ENCODE data around the gene ZNF124. TPM values are rescaled to one million over a fixed set of nuclear protein-coding genes. Genes with fewer than 3 reads are reported as not detected.
A peak's percentile ranks its signal among the peaks of the same experiment; 100 is the strongest.
"Not testable (repeated sequence)": the region's sequence is repeated elsewhere in the genome, so short reads cannot be mapped to it uniquely, and the experiment has no call there.

The ZNF124 gene
- total and polyA plus RNA-seq, 5 donors from 2014 or later, result 4.7 to 15.0 (median 7.4) TPM

- not testable (repeated sequence) for H3K27me3 ChIP-seq (ENCODE audit: control insufficient read depth, insufficient read depth, low read length); H3K36me3 ChIP-seq (ENCODE audit: control insufficient read depth, insufficient read depth, low read length); H3K4me3 ChIP-seq (ENCODE audit: low read depth, low read length); DNase-seq; H3K4me3 Mint-ChIP-seq; H3K9me3 ChIP-seq (ENCODE audit: control insufficient read depth in 2 of 2, low read length in 2 of 2); H3K27ac Mint-ChIP-seq; H3K27me3 Mint-ChIP-seq; H3K4me1 ChIP-seq (ENCODE audit: control insufficient read depth, insufficient read depth, low read length, poor library complexity, severe bottlenecking); H3K27ac ChIP-seq (ENCODE audit: insufficient read depth, low read length, poor library complexity, severe bottlenecking)
- H3K4me1 Mint-ChIP-seq, result peaks cover 10 to 30% (median 13%) of the 10 kb centered on the region in 4 donors
- peaks cover 11% of the 10 kb centered on the region for H3K36me3 Mint-ChIP-seq
- peak; percentile 52 to 55 for ATAC-seq (ENCODE audit: low read depth in 2 of 2)
- peaks cover 1 to 16% (median 8%) of the 10 kb centered on the region in 7 donors for H3K9me3 Mint-ChIP-seq
Measured at GRCh38 chr1:247171443-247171842, 377 bp downstream of the ZNF124 start.

DNA sequence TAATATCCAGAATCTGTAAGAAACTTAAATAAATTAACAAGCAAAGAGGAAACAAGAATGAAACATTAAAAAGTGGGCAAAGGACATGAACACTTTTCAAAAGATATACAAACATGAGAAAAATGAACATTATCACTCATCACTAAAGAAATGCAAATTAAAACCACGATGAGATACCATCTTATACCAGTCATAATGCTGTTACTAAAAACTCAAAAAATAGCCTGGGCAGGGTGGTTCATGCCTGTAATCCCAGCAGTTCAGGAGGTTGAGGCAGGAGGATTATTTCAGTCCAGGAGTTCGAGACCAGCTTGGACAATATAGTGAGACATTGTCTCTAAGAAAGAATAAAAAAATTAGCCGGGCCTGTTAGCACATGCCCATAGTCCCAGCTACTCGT lies 6.1 kb downstream of the ZNF124 start:
- Mint-ChIP-seq H3K27ac (no peak overlapping the region), H3K27me3 (no peaks in the 10 kb centered on the region), H3K36me3 (peaks cover 39% of the 10 kb centered on the region), H3K4me3 (no peak overlapping the region), H3K9me3 (peaks cover 1 to 62% (median 41%) of the 10 kb centered on the region in 7 donors), H3K4me1 (peaks cover 10 to 40% (median 18%) of the 10 kb centered on the region in 4 donors)
- peaks cover 3% of the 10 kb centered on the region for H3K36me3 ChIP-seq (ENCODE audit: control insufficient read depth, insufficient read depth, low read length)
- H3K9me3 ChIP-seq (ENCODE audit: control insufficient read depth in 2 of 2, low read length in 2 of 2), result peaks cover 58 to 64% of the 10 kb centered on the region in 2 experiments
- DNase-seq, result no peak
- H3K4me3 ChIP-seq (ENCODE audit: low read depth, low read length), result no peak overlapping the region
- no peaks in the 10 kb centered on the region for H3K4me1 ChIP-seq (ENCODE audit: control insufficient read depth, insufficient read depth, low read length, poor library complexity, severe bottlenecking)
- no peaks in the 10 kb centered on the region for H3K27me3 ChIP-seq (ENCODE audit: control insufficient read depth, insufficient read depth, low read length)
- no peak for ATAC-seq (ENCODE audit: low read depth in 2 of 2)
- no peak overlapping the region for H3K27ac ChIP-seq (ENCODE audit: insufficient read depth, low read length, poor library complexity, severe bottlenecking)

DNA sequence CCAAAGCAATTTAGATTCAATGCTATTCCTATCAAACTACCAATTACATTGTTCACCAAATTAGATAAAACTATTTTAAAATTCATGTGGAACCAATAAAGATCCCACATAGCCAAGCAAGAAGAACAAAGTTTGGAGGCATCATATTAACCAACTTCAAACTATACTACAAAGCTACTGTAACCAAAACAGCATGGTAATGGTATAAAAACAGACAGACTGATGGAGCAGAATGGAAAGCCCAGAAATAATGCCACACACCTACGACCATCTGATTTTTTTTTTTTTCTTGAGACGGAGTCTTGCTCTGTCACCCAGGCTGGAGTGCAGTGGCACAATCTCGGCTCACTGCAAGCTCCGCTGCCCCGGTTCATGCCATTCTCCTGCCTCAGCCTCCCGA lies 7.1 kb downstream of the ZNF124 start:
- Mint-ChIP-seq H3K4me1 (peaks cover 5 to 34% (median 17%) of the 10 kb centered on the region in 4 donors), H3K4me3 (peak overlapping the region in 1 of 4 donors; percentile 61), H3K9me3 (peaks cover 1 to 70% (median 47%) of the 10 kb centered on the region in 7 donors), H3K27ac (no peak overlapping the region), H3K36me3 (peaks cover 47% of the 10 kb centered on the region), H3K27me3 (no peaks in the 10 kb centered on the region)
- H3K4me3 ChIP-seq (ENCODE audit: low read depth, low read length), result no peak overlapping the region
- DNase-seq (no peak), ATAC-seq (ENCODE audit: low read depth in 2 of 2) (no peak)
- H3K9me3 ChIP-seq (ENCODE audit: control insufficient read depth in 2 of 2, low read length in 2 of 2), result peaks cover 65 to 74% of the 10 kb centered on the region in 2 experiments
- no peaks in the 10 kb centered on the region for H3K4me1 ChIP-seq (ENCODE audit: control insufficient read depth, insufficient read depth, low read length, poor library complexity, severe bottlenecking)
- H3K36me3 ChIP-seq (ENCODE audit: control insufficient read depth, insufficient read depth, low read length), result peaks cover 11% of the 10 kb centered on the region
- no peak overlapping the region for H3K27ac ChIP-seq (ENCODE audit: insufficient read depth, low read length, poor library complexity, severe bottlenecking)
- H3K27me3 ChIP-seq (ENCODE audit: control insufficient read depth, insufficient read depth, low read length), result no peaks in the 10 kb centered on the region

- Histone ChIP-seq H3K27me3 (ENCODE audit: control insufficient read depth, insufficient read depth, low read length) (no peaks in the 10 kb centered on the region), H3K4me3 (ENCODE audit: low read depth, low read length) (no peak overlapping the region), H3K4me1 (ENCODE audit: control insufficient read depth, insufficient read depth, low read length, poor library complexity, severe bottlenecking) (no peaks in the 10 kb centered on the region), H3K36me3 (ENCODE audit: control insufficient read depth, insufficient read depth, low read length) (peaks cover 59% of the 10 kb centered on the region), H3K27ac (ENCODE audit: insufficient read depth, low read length, poor library complexity, severe bottlenecking) (no peak overlapping the region), H3K9me3 (ENCODE audit: control insufficient read depth in 2 of 2, low read length in 2 of 2) (peaks cover 80 to 94% of the 10 kb centered on the region in 2 experiments)
- no peak overlapping the region for H3K4me3 Mint-ChIP-seq
- no peak overlapping the region for H3K27ac Mint-ChIP-seq
- H3K4me1 Mint-ChIP-seq, result peaks cover 0 to 3% (median 0%) of the 10 kb centered on the region in 4 donors
- ATAC-seq (ENCODE audit: low read depth in 2 of 2) (no peak), DNase-seq (peak in 2 of 3 donors; percentile 0 to 19)
- H3K36me3 Mint-ChIP-seq, result peaks cover 56% of the 10 kb centered on the region
- peaks cover 2 to 82% (median 37%) of the 10 kb centered on the region in 7 donors for H3K9me3 Mint-ChIP-seq
- H3K27me3 Mint-ChIP-seq, result no peaks in the 10 kb centered on the region
Measured at GRCh38 chr1:247156787-247157232, 15.0 kb downstream of the ZNF124 start.

- H3K27ac Mint-ChIP-seq, result no peak overlapping the region
- Histone ChIP-seq H3K27me3 (ENCODE audit: control insufficient read depth, insufficient read depth, low read length) (no peaks in the 10 kb centered on the region), H3K36me3 (ENCODE audit: control insufficient read depth, insufficient read depth, low read length) (peaks cover 5% of the 10 kb centered on the region), H3K4me1 (ENCODE audit: control insufficient read depth, insufficient read depth, low read length, poor library complexity, severe bottlenecking) (no peaks in the 10 kb centered on the region), H3K27ac (ENCODE audit: insufficient read depth, low read length, poor library complexity, severe bottlenecking) (no peak overlapping the region), H3K4me3 (ENCODE audit: low read depth, low read length) (no peak overlapping the region), H3K9me3 (ENCODE audit: control insufficient read depth in 2 of 2, low read length in 2 of 2) (peaks cover 64 to 87% of the 10 kb centered on the region in 2 experiments)
- no peak overlapping the region for H3K4me3 Mint-ChIP-seq
- H3K27me3 Mint-ChIP-seq, result no peaks in the 10 kb centered on the region
- peaks cover 0 to 3% (median 0%) of the 10 kb centered on the region in 4 donors for H3K4me1 Mint-ChIP-seq
- DNase-seq (no peak), ATAC-seq (ENCODE audit: low read depth in 2 of 2) (no peak)
- peaks cover 41% of the 10 kb centered on the region for H3K36me3 Mint-ChIP-seq
- peaks cover 3 to 65% (median 35%) of the 10 kb centered on the region in 7 donors for H3K9me3 Mint-ChIP-seq
Measured at GRCh38 chr1:247147781-247148180, 24.0 kb downstream of the ZNF124 start.

GRCh38 chr1:247147120-247147519 lies 24.7 kb downstream of the ZNF124 start:
- Mint-ChIP-seq H3K9me3 (peaks cover 3 to 66% (median 35%) of the 10 kb centered on the region in 7 donors), H3K36me3 (peaks cover 40% of the 10 kb centered on the region)
- DNase-seq; H3K4me1 ChIP-seq (ENCODE audit: control insufficient read depth, insufficient read depth, low read length, poor library complexity, severe bottlenecking); H3K4me1 Mint-ChIP-seq; H3K27me3 ChIP-seq (ENCODE audit: control insufficient read depth, insufficient read depth, low read length); H3K27me3 Mint-ChIP-seq; H3K4me3 ChIP-seq (ENCODE audit: low read depth, low read length); H3K4me3 Mint-ChIP-seq; H3K27ac ChIP-seq (ENCODE audit: insufficient read depth, low read length, poor library complexity, severe bottlenecking); H3K36me3 ChIP-seq (ENCODE audit: control insufficient read depth, insufficient read depth, low read length); H3K27ac Mint-ChIP-seq; ATAC-seq (ENCODE audit: low read depth in 2 of 2): not testable (repeated sequence)
- H3K9me3 ChIP-seq (ENCODE audit: control insufficient read depth in 2 of 2, low read length in 2 of 2), result peaks cover 65 to 86% of the 10 kb centered on the region in 2 experiments

- H3K36me3 ChIP-seq (ENCODE audit: control insufficient read depth, insufficient read depth, low read length), result peaks cover 5% of the 10 kb centered on the region
- no peak overlapping the region for H3K4me3 ChIP-seq (ENCODE audit: low read depth, low read length)
- Mint-ChIP-seq H3K27me3 (no peaks in the 10 kb centered on the region), H3K4me1 (peaks cover 0 to 3% (median 0%) of the 10 kb centered on the region in 4 donors), H3K36me3 (peaks cover 39% of the 10 kb centered on the region), H3K27ac (no peak overlapping the region), H3K9me3 (peaks cover 3 to 68% (median 35%) of the 10 kb centered on the region in 7 donors), H3K4me3 (no peak overlapping the region)
- no peaks in the 10 kb centered on the region for H3K4me1 ChIP-seq (ENCODE audit: control insufficient read depth, insufficient read depth, low read length, poor library complexity, severe bottlenecking)
- peaks cover 69 to 88% of the 10 kb centered on the region in 2 experiments for H3K9me3 ChIP-seq (ENCODE audit: control insufficient read depth in 2 of 2, low read length in 2 of 2)
- H3K27me3 ChIP-seq (ENCODE audit: control insufficient read depth, insufficient read depth, low read length), result no peaks in the 10 kb centered on the region
- DNase-seq (no peak), ATAC-seq (ENCODE audit: low read depth in 2 of 2) (no peak)
- no peak overlapping the region for H3K27ac ChIP-seq (ENCODE audit: insufficient read depth, low read length, poor library complexity, severe bottlenecking)
Measured at GRCh38 chr1:247146671-247147070, 25.1 kb downstream of the ZNF124 start.

DNA sequence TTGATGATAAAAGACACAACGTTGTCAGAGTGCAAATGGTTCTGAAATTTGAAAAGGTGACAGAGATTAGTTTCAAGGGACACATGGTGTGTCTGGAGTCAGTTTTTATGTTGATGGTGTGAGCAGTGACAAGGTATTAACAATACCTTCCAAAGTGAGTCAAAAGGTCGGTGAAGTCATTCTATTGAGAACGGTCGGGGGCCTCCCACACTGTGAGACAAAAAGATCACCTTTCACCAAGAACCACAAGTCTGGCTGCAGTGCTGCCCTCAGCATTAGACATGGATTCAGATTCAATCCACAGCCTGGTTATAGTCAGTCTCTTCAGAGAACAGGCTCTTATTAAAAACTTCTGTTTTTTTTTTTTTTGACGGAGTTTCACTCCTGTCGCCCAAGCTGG lies 26.5 kb downstream of the ZNF124 start:
- peaks cover 2 to 72% (median 35%) of the 10 kb centered on the region in 7 donors for H3K9me3 Mint-ChIP-seq
- no peaks in the 10 kb centered on the region for H3K27me3 ChIP-seq (ENCODE audit: control insufficient read depth, insufficient read depth, low read length)
- H3K4me3 ChIP-seq (ENCODE audit: low read depth, low read length), result no peak overlapping the region
- ATAC-seq (ENCODE audit: low read depth in 2 of 2) (no peak), DNase-seq (no peak)
- no peaks in the 10 kb centered on the region for H3K4me1 ChIP-seq (ENCODE audit: control insufficient read depth, insufficient read depth, low read length, poor library complexity, severe bottlenecking)
- H3K4me1 Mint-ChIP-seq, result peaks cover 0 to 3% (median 0%) of the 10 kb centered on the region in 4 donors
- H3K27ac ChIP-seq (ENCODE audit: insufficient read depth, low read length, poor library complexity, severe bottlenecking), result no peak overlapping the region
- peaks cover 46% of the 10 kb centered on the region for H3K36me3 Mint-ChIP-seq
- H3K27ac Mint-ChIP-seq, result no peak overlapping the region
- H3K9me3 ChIP-seq (ENCODE audit: control insufficient read depth in 2 of 2, low read length in 2 of 2), result peaks cover 78 to 93% of the 10 kb centered on the region in 2 experiments
- no peak overlapping the region for H3K4me3 Mint-ChIP-seq
- peaks cover 5% of the 10 kb centered on the region for H3K36me3 ChIP-seq (ENCODE audit: control insufficient read depth, insufficient read depth, low read length)
- no peaks in the 10 kb centered on the region for H3K27me3 Mint-ChIP-seq

Measured in CD4-positive, CD25-positive, alpha-beta regulatory T cell (primary cell).